Upper lobe of right lung (tissue), 1 donor: Measurements from ENCODE around the gene LDB1. TPM values are rescaled to one million over a fixed set of nuclear protein-coding genes. Genes with fewer than 3 reads are reported as not detected.

Experiments used
- ATAC-seq: fragments of 200-7000 bp; cut with Tn5 transposase; one replicate; pipeline ENCODE4 v1.9.1; 2020; ENCODE audit warnings: mild to moderate bottlenecking, moderate library complexity
- DNase-seq: peaks from one replicate; pipeline ENCODE4 v3.0.0-alpha.2; 2020
- H3K27ac ChIP-seq: fragments of 200-600 bp; one replicate; pipeline ENCODE4 v1.8.0; 2022
- H3K27me3 ChIP-seq: fragments of 200-600 bp; one replicate; pipeline ENCODE4 v1.8.0; 2022; ENCODE audit warnings: mild to moderate bottlenecking
- H3K36me3 ChIP-seq: fragments of 200-600 bp; one replicate; pipeline ENCODE4 v1.8.0; 2022
- H3K4me1 ChIP-seq: fragments of 200-600 bp; one replicate; pipeline ENCODE4 v1.8.0; 2022
- H3K4me3 ChIP-seq: fragments of 200-600 bp; one replicate; pipeline ENCODE4 v1.8.0; 2022; ENCODE audit warnings: mild to moderate bottlenecking
- H3K9me3 ChIP-seq: fragments of 200-600 bp; one replicate; pipeline ENCODE4 v1.8.0; 2022
- CTCF ChIP-seq: fragments of 200-600 bp; IDR thresholded peaks from one replicate; pipeline ENCODE4 v1.8.0; 2022; ENCODE audit warnings: antibody characterized with exemption
- intact Hi-C: fragments of 100-400 bp; cut with DNase I; formaldehyde crosslinking; loops from one replicate; pipeline ENCODE4 v1.11.0; 2022
- total RNA-seq: library from RNA; stranded (reverse); fragmentation: NEBNext Ultra II Directional; extraction: Animal tissue kit (Norgen Biotek cat#: 25700); gene quantifications from one replicate; pipeline ENCODE4 v1.2.1, GENCODE V29; 2021
- donor health status: DM: no; HTN: yes; CAD: no; lungs with severe emphysema.

LDB1 gene
- total RNA-seq, 1 donor from 2014 or later, result 60.1 TPM

- ATAC-seq, result no peak
- TF ChIP-seq CTCF, result no peak
- Histone ChIP-seq H3K36me3 (peaks cover 18% of the 10 kb centered on the region), H3K27me3 (no peaks in the 10 kb centered on the region), H3K9me3 (no peaks in the 10 kb centered on the region), H3K4me3 (no peak overlapping the region), H3K4me1 (no peaks in the 10 kb centered on the region), H3K27ac (no peak overlapping the region)
- no peak for DNase-seq
- intact Hi-C loops, result no loop called here
Observed at GRCh38 chr10:102102421-102102820, 17.7 kb downstream of the LDB1 start.

GRCh38 chr10:102101152-102101551, 19.0 kb downstream of the LDB1 start:
- H3K27ac ChIP-seq, result no peak overlapping the region
- H3K9me3 ChIP-seq, result no peaks in the 10 kb centered on the region
- H3K27me3 ChIP-seq, result no peaks in the 10 kb centered on the region
- no peak for TF ChIP-seq CTCF
- DNase-seq (no peak), ATAC-seq (no peak)
- H3K36me3 ChIP-seq, result peaks cover 8% of the 10 kb centered on the region
- intact Hi-C loops, result no loop called here
- H3K4me3 ChIP-seq, result no peak overlapping the region
- no peaks in the 10 kb centered on the region for H3K4me1 ChIP-seq

GRCh38 chr10:102096449-102096848, 23.7 kb downstream of the LDB1 start:
- DNase-seq, result no peak
- no peaks in the 10 kb centered on the region for H3K4me1 ChIP-seq

GRCh38 chr10:102090772-102091171, 29.4 kb downstream of the LDB1 start:
- ATAC-seq, result no peak
- no peaks in the 10 kb centered on the region for H3K27me3 ChIP-seq
- no peaks in the 10 kb centered on the region for H3K36me3 ChIP-seq
- no peaks in the 10 kb centered on the region for H3K9me3 ChIP-seq
- no peak for DNase-seq
- intact Hi-C loops, result no loop called here
- no peak for TF ChIP-seq CTCF
- H3K27ac ChIP-seq, result no peak overlapping the region
- no peak overlapping the region for H3K4me3 ChIP-seq
- no peaks in the 10 kb centered on the region for H3K4me1 ChIP-seq

More at GRCh38 chr10:102096449-102096848, 23.7 kb downstream of the LDB1 start:
- ATAC-seq, result no peak
- Histone ChIP-seq H3K36me3 (no peaks in the 10 kb centered on the region), H3K27ac (no peak overlapping the region), H3K9me3 (no peaks in the 10 kb centered on the region), H3K4me3 (no peak overlapping the region), H3K27me3 (no peaks in the 10 kb centered on the region)
- TF ChIP-seq CTCF, result no peak
- intact Hi-C loops, result no loop called here

- intact Hi-C loops, result no loop called here
- no peaks in the 10 kb centered on the region for H3K4me1 ChIP-seq
- ATAC-seq, result no peak
Observed at GRCh38 chr10:102086196-102086595, 34.0 kb downstream of the LDB1 start.

More at GRCh38 chr10:102086196-102086595, 34.0 kb downstream of the LDB1 start:
- H3K27me3 ChIP-seq, result no peaks in the 10 kb centered on the region
- no peak overlapping the region for H3K27ac ChIP-seq
- no peak for TF ChIP-seq CTCF
- no peaks in the 10 kb centered on the region for H3K9me3 ChIP-seq
- H3K36me3 ChIP-seq, result no peaks in the 10 kb centered on the region
- no peak for DNase-seq
- H3K4me3 ChIP-seq, result no peak overlapping the region
